Adrenal gland (tissue), 12 donors: ENCODE measurements around the gene MINDY3. TPM values are rescaled to one million over a fixed set of nuclear protein-coding genes. Genes with fewer than 3 reads are reported as not detected.

ENCODE experiments used
- DNase-seq, 7 donors: peaks; one replicate each; pipeline ENCODE4 v3.0.0-alpha.2; 2019 to 2020
- H3K27ac ChIP-seq, 5 donors: fragments of 200-600 bp; sonication (generic) in 4 of 5; 1 replicate in 3 of 5; 2 replicates in 2 of 5; pipeline versions ENCODE4 v1.5.1 to v1.8.0; 2016 to 2020; ENCODE audit warnings: mild to moderate bottlenecking in 1 of 5
- H3K27me3 ChIP-seq: fragments of 200-600 bp; 2 replicates; pipeline ENCODE4 v1.8.0; 2021
- H3K36me3 ChIP-seq, 2 donors: fragments of 200-600 bp; replicated peaks in 1 of 2; 1 replicate in 1 of 2; 2 replicates in 1 of 2; pipeline versions ENCODE4 v1.5.1 to v1.8.0; 2018 to 2022
- H3K4me1 ChIP-seq, 2 donors: fragments of 200-600 bp; replicated peaks in 1 of 2; 1 replicate in 1 of 2; 2 replicates in 1 of 2; pipeline versions ENCODE4 v1.5.1 to v1.8.0; 2018 to 2021
- H3K4me3 ChIP-seq, 4 donors: fragments of 200-600 bp; sonication (generic) in 3 of 4; one replicate each; pipeline ENCODE4 v1.5.1; 2016 to 2018
- H3K9me3 ChIP-seq, 3 donors: fragments of 200-600 bp; sonication (generic) in 1 of 3; replicated peaks in 1 of 3; 1 replicate in 2 of 3; 2 replicates in 1 of 3; pipeline versions ENCODE4 v1.5.1 to v1.8.0; 2016 to 2021
- CTCF ChIP-seq, 6 experiments: fragments of 450-650 bp in 4 of 6; fragments of 200-600 bp in 2 of 6; sonication (generic) in 1 of 6; IDR thresholded peaks; 1 replicate in 5 of 6; 2 replicates in 1 of 6; pipeline versions ENCODE4 v1.5.1 to v1.8.0; 2016 to 2021; ENCODE audit warnings: antibody characterized with exemption in 6 of 6, mild to moderate bottlenecking in 2 of 6, moderate library complexity in 1 of 6
- POLR2A ChIP-seq, 2 donors: fragments of 450-650 bp; IDR thresholded peaks; one replicate each; pipeline ENCODE4 v1.6.1; 2017; ENCODE audit warnings: antibody characterized with exemption in 2 of 2, mild to moderate bottlenecking in 2 of 2, moderate library complexity in 1 of 2
- WGBS, 4 donors: extraction: QIAGEN DNeasy Blood & Tissue Kit in 2 of 4; methylation state at CpG; one replicate each; pipeline versions ENCODE4 v1.1.5 to v1.1.7; 2013 to 2017; 5-methylcytosine and 5-hydroxymethylcytosine counted together
- intact Hi-C, 2 donors: fragments of 100-400 bp; cut with DNase I; formaldehyde crosslinking; loops; one replicate each; pipeline versions ENCODE4 v1.14.1 to v1.15.0; 2022 to 2023
- polyA plus RNA-seq, 3 donors: library from polyadenylated mRNA; stranded (reverse); fragments of 200-250 nt in 2 of 3; fragments of 350-450 nt in 1 of 3; fragmentation: Illumina TruSeq in 1 of 3; extraction: RNeasy Lipid Tissue Mini Kit (QIAGEN cat#74804) in 1 of 3; gene quantifications; one replicate each; pipeline ENCODE4 v1.2.3, GENCODE V29; 2013 to 2014
- total RNA-seq, 9 donors: library from RNA; depleted of rRNA in 4 of 9; stranded (reverse); fragments of >200 nt in 4 of 9; fragments of 120-200 nt in 1 of 9; fragmentation: NEBNext Ultra II Directional in 1 of 9; extraction: Animal tissue kit (Norgen Biotek cat#: 25700) in 1 of 9; gene quantifications; one replicate each; pipeline versions ENCODE4 v1.1.0 to v1.2.4, GENCODE V29; 2013 to 2023
- donor health status: healthy with polysubstance abuse.
- donor health status: Bipolar disorder and iron deficiency.
- donor health status: DM: yes; HTN: yes; CAD: no.
- donor health status: DM: no; HTN: no; CAD: no.
- donor health status: DM: no; HTN: no; CAD: no.
- donor health status: DM: yes; HTN: yes; CAD: no.

MINDY3 gene
- total and polyA plus RNA-seq, 12 donors = 16.7 to 40.3 (median 32.2) TPM

- Histone ChIP-seq H3K27ac (no peak overlapping the region), H3K4me1 (peaks cover 0 to 20% of the 10 kb centered on the region in 2 donors), H3K27me3 (no peaks in the 10 kb centered on the region), H3K4me3 (no peak overlapping the region), H3K36me3 (no peaks in the 10 kb centered on the region), H3K9me3 (no peaks in the 10 kb centered on the region)
- intact Hi-C loops = no loop called here
- 79 to 89% (median 86%) methylated on average over 4 of the region's 4 CpGs for WGBS, 4 donors
- TF ChIP-seq CTCF (IDR thresholded peaks at IDR 0.05) = no peak
- TF ChIP-seq POLR2A (IDR thresholded peaks at IDR 0.05) = no peak
- DNase-seq = no peak
Measured at GRCh38 chr10:15843695-15844094, 16.6 kb downstream of the MINDY3 start.

- Histone ChIP-seq H3K9me3 (no peaks in the 10 kb centered on the region), H3K4me1 (peaks cover 0 to 20% of the 10 kb centered on the region in 2 donors), H3K4me3 (no peak overlapping the region), H3K27me3 (no peaks in the 10 kb centered on the region), H3K36me3 (no peaks in the 10 kb centered on the region), H3K27ac (no peak overlapping the region)
- TF ChIP-seq POLR2A (IDR thresholded peaks at IDR 0.05) = no peak
- no peak for TF ChIP-seq CTCF (IDR thresholded peaks at IDR 0.05)
- 21 to 29% (median 25%) methylated on average over 3 of the region's 3 CpGs for WGBS, 4 donors
- intact Hi-C loops = no loop called here
- no peak for DNase-seq
Measured at GRCh38 chr10:15842556-15843169, 17.6 kb downstream of the MINDY3 start.

DNA sequence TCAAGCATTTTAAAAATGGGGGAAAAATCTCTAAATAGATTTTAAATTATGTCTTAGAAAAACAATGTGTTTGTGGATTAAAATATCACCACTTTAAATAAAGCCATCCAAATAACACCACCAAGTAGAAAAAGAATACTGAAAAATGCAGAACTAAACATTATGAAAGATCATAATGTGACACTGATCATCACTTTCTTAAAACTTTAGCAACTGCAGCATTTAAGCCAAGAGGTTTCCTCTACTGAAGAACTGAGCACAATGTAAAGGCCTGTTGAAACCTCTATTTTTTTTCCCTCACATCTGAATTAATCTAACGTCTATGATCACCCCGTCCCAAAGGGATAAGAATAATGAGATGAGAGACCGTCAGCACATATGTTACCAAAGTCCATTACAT lies 18.6 kb downstream of the MINDY3 start:
- no peak for DNase-seq
- Histone ChIP-seq H3K27ac (no peak overlapping the region), H3K27me3 (no peaks in the 10 kb centered on the region), H3K36me3 (no peaks in the 10 kb centered on the region), H3K4me1 (peaks cover 0 to 29% of the 10 kb centered on the region in 2 donors), H3K4me3 (no peak overlapping the region), H3K9me3 (no peaks in the 10 kb centered on the region)
- intact Hi-C loops = no loop called here
- WGBS, 4 donors = 70 to 83% (median 77%) methylated on average over 3 of the region's 3 CpGs
- TF ChIP-seq CTCF (IDR thresholded peaks at IDR 0.05) (no peak), POLR2A (IDR thresholded peaks at IDR 0.05) (no peak)

- H3K27ac ChIP-seq = no peak overlapping the region
- WGBS, 4 donors = 19 to 32% (median 28%) methylated on average over 4 of the region's 4 CpGs
- H3K4me3 ChIP-seq = no peak overlapping the region
- H3K9me3 ChIP-seq = no peaks in the 10 kb centered on the region
- no peaks in the 10 kb centered on the region for H3K27me3 ChIP-seq
- intact Hi-C loops = loop anchor here in 1 of 2 donors (10.0 kb wide), 1 partner anchor 92 kb away; no protein-coding TSS in a partner anchor
- TF ChIP-seq CTCF (IDR thresholded peaks at IDR 0.05) (no peak), POLR2A (IDR thresholded peaks at IDR 0.05) (no peak)
- peaks cover 0 to 19% of the 10 kb centered on the region in 2 donors for H3K4me1 ChIP-seq
- DNase-seq = no peak
- peaks cover 0 to 17% of the 10 kb centered on the region in 2 donors for H3K36me3 ChIP-seq
Measured at GRCh38 chr10:15836807-15837206, 23.5 kb downstream of the MINDY3 start.
